Glomerular visceral epithelial cell (primary cell): ENCODE data around the gene LEKR1.
A peak's percentile ranks its signal among the peaks of the same experiment; 100 is the strongest.
"Not testable (repeated sequence)": the region's sequence is repeated elsewhere in the genome, so short reads cannot be mapped to it uniquely, and the experiment has no call there.

Experiments
- DNase-seq: peaks from one replicate; pipeline ENCODE4 v3.0.0-alpha.2; 2016; ENCODE audit errors: extremely low spot score

LEKR1 gene

GRCh38 chr3:156806698-156807097, 19.5 kb upstream of the LEKR1 start:
- DNase-seq: no peak

- no peak for DNase-seq
Observed at GRCh38 chr3:156808025-156808424, 18.1 kb upstream of the LEKR1 start.

DNA sequence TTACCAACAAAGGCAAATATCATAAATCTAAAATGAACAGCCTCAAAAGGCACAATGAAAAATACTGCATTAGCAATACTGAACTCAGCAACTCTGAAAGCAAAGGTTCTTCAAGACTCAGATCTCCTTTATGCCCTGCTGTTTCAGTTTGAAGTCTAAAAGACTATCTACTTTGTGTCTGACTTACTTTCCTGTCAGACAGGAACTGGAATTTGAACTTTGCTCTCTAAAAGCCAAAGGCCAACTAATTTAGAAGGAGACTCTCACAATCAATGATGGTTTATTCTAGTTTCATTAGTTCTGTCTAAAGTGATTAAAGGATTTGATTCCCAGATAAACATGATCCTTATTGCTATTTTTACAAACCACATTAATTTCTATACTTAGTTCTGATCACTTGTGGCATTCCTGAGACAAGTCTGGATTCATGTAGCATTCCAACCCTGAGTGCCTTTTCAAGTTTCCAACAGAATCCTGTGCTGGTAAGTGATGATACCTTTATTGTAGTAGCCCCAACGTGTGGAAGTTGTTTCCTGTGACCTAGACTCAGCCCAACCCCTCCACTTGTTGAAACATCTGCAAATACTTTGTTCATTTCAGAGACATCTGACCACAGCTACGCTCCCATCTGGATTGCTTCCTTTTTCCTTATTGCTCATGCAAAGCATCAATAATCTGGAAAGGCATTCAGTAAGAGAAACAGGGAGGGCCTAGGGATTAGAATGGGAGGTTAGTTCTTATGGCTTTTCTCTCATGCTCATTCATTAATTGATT, 14.9 kb upstream of the LEKR1 start:
- DNase-seq: no peak

- no peak for DNase-seq
Observed at GRCh38 chr3:156812521-156813335, 13.4 kb upstream of the LEKR1 start.

GRCh38 chr3:156814295-156814694, 11.9 kb upstream of the LEKR1 start:
- DNase-seq: no peak

DNA sequence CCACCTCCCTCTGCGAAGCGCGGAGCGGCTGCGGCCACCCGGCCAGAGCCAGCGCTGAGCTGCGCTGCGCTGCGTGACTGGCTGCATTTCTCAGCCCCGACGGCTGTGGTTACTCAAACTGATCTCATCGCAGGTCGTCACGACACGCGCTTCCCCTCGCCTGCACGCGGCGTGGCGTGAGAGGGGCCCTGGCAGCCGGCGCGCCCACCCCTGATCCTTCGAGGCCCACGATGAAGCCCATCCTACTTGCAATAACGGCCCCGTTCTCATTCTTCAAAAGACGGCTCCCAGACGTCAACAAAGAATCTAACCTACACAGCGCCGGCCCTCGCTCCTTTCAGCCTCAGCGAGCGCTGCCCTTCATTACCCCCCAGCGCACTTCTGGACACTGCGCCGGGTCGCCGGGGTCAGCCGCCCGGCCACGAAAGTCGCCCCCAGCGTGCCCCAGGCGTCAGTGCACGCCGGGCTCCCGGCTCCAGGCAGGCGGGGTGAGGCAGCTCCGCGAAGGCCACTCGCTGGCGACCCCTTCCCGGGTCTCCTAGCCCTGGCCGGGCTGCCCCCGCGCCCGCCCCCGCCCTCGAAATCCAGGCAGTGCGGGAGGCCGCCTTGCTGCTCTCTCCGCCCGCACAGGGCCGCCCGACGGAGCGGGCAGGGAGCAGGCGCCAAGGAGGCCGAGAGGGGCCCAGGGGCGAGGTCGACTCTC, 9.9 kb upstream of the LEKR1 start:
- DNase-seq: peak; percentile 73

DNA sequence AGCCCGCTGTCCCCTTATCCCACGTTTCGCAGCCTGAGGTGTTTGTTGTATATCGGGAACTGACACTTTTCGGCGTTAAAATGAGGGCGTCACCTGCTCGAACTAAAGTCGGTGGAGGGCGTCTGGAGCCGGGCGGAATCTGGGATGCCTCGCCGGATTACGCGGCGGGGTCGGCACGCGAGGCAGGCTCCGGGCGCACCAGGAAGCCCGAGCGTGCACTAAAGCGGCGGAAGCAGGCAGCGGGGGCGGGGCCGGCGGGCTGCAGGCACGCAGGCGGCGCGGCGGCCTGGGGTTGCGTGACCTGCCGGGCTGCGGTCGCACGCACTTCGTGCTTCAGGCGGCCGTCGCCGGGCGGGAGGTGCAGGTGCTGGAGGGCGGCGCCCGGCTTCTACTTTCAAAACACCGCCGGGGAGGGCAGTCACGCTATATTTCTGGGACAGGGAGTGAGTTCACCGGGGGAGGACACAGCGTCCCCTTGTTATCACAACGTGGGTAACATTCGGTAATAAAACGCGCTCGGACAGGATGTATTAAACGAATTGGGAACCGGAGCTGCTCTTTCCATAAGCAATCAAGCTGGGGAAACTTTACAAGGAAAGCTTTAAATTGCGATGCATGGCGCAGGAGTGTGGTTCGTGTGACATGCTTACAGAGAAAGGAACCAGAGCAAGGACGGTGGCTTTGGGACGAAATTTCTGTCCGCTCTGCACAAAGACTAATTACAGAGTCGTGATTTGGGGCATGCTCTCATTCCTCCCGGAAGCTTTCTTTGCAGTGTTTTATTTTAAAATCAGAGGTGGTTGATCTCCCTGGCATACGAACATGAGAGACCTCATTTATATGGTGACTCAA, 9.1 kb upstream of the LEKR1 start:
- peak; percentile 91 for DNase-seq

DNA sequence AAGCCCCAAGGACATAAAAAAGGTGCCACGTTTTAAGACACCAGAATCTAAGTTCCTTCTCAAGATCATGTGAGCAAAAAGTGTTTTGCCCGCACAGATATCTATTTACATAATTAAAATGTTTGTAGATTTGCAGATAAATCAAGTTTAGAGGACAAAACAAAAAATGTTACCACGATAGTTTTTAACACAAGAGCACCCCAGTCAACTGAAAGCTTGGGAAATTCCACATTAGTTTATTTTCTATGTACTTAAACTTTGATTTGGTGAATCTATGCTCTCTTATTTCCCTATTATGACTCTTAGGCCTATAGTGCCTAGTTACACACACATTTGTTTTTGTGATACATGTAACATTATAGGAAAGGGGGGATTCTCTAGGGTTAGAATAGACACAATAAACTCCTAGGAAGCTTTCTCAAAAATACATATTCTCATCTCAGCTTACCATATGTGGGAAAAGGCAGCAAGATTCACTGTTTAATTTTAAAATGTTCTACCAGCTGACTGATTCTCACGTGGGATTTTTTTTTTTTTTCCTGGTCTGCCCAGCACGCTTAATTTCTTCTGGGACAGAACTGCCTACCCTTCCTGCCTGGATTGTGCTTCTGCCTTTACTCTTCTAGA, 8.4 kb upstream of the LEKR1 start:
- DNase-seq: no peak

DNA sequence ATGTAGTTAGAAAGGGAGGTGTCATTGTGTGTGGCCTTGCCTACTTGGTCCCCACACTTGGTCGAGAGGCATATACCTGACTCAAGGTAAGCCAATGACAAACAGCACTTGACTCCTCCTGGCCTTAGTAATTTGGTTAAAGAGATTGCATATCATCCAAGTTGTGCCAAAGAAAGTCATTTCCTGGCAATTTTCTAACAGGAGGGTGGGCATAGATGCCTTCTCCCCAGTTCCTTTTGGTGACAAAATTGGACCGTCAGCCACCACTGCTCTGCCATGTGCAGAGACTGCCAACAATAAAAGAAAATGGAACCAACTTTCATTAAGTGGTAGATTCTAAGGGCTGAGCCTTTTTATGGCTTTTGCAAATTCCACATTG, 7.9 kb upstream of the LEKR1 start:
- DNase-seq: no peak

GRCh38 chr3:156818890-156819289, 7.3 kb upstream of the LEKR1 start:
- DNase-seq: peak; percentile 68

- DNase-seq: no peak
Observed at GRCh38 chr3:156819842-156820691, 6.1 kb upstream of the LEKR1 start.

- DNase-seq: no peak
Observed at GRCh38 chr3:156820692-156821080, 5.5 kb upstream of the LEKR1 start.

- DNase-seq: not testable (repeated sequence)
Observed at GRCh38 chr3:156822626-156823260, 3.4 kb upstream of the LEKR1 start.

- no peak for DNase-seq
Observed at GRCh38 chr3:156825795-156826143, 384 bp upstream of the LEKR1 start.

DNA sequence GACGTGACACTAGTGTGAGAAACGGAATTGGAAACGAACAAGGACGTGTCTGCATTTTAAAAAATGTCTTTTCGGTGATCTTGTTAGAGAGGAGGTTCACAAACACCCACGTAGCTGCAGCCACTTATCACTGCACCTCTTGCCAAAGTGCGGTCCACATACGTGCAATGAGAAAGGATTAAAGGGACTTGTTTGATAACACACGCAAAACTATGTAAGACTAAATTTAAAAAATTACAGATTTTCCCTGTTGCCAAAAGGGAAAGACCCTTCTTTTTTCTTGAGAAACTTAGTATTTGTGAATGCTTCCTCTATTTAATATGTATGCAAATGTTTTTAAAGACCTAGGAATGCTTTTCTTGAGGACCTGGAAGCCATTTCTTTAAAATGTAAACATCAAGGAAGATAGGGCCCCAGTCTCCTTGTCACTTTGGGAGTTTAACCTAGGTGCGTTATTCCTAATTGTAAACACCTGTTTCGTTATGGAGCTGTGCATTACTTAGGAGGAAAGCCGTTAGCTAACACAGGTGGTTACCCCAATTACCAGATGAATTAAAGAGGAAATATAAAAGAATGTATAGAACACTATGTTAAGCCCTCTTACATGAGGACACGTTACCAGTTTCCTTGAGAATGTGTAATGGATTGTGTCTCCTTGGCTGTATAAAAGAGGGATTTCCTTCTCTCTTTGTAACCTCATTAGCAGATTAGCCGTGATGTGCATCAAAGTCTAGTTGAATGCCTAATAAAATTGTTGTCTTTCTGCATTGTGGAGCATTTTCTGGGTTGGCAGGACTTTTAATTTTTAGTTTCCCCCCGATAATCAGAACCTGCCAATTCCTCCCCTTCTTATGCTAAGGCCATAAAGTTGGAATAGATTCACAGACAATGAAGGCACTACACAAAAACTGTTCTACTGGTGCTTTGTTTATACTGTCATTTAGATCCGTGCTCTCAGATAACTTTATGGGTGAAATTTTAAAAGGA, 1.0 kb downstream of the LEKR1 start:
- DNase-seq: no peak

DNA sequence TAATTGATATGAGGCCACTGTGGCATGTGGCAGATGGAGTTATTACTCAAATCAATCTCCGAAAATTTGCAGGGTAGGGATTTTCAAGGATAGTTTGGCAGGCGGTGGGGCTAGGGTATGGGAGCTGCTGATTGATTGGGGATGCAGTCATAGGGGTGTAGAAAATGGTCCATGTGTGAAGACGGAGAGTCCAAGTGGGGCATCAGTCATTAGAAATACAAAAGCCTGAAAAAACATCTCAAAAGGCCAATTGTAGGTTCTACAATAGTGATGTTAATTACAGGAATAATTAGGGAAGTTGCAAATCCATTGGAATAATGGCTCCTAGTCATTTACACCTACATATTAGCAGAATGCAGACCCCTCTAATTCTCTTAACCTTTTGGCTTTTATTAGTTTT, 4.9 kb downstream of the LEKR1 start:
- DNase-seq: no peak

- no peak for DNase-seq
Observed at GRCh38 chr3:156834435-156834834, 8.3 kb downstream of the LEKR1 start.

GRCh38 chr3:156834962-156835535, 8.9 kb downstream of the LEKR1 start:
- DNase-seq: no peak
